Activated gamma-delta T cell treated with Interleukin-2 at 50 U/mL for 16 hours (primary cell): ENCODE measurements around the gene PER3.
A peak's percentile ranks its signal among the peaks of the same experiment; 100 is the strongest.
"Not testable (repeated sequence)": the region's sequence is repeated elsewhere in the genome, so short reads cannot be mapped to it uniquely, and the experiment has no call there.

Experiments used
- DNase-seq: peaks from one replicate; pipeline ENCODE4 v3.0.0-alpha.2; 2020

Gene PER3

GRCh38 chr1:7780976-7781375 is 3.1 kb upstream of the PER3 start:
- no peak for DNase-seq

- no peak for DNase-seq
These were observed 2.6 kb upstream of the PER3 start for GRCh38 chr1:7781501-7781900.

GRCh38 chr1:7781923-7782495 is 2.1 kb upstream of the PER3 start:
- no peak for DNase-seq

- no peak for DNase-seq
These were observed 846 bp upstream of the PER3 start for GRCh38 chr1:7783178-7783711.

- DNase-seq = no peak
These were observed 491 bp downstream of the PER3 start for GRCh38 chr1:7784492-7785071.

- no peak for DNase-seq
These were observed 1.0 kb downstream of the PER3 start for GRCh38 chr1:7785108-7785507.

- no peak for DNase-seq
These were observed 2.7 kb downstream of the PER3 start for GRCh38 chr1:7786795-7787194.

- DNase-seq = no peak
These were observed 5.7 kb downstream of the PER3 start for GRCh38 chr1:7789828-7790227.

- not testable (repeated sequence) for DNase-seq
These were observed 6.9 kb downstream of the PER3 start for GRCh38 chr1:7791027-7791426.

GRCh38 chr1:7795406-7795805 is 11.3 kb downstream of the PER3 start:
- DNase-seq = no peak

GRCh38 chr1:7805460-7805859 is 21.4 kb downstream of the PER3 start:
- DNase-seq = no peak

- no peak for DNase-seq
These were observed 24.3 kb downstream of the PER3 start for GRCh38 chr1:7808253-7808844.

GRCh38 chr1:7809742-7810141 is 25.7 kb downstream of the PER3 start:
- no peak for DNase-seq

GRCh38 chr1:7810395-7810794 is 26.3 kb downstream of the PER3 start:
- no peak for DNase-seq

GRCh38 chr1:7811476-7811875 is 27.4 kb downstream of the PER3 start:
- DNase-seq = no peak

- DNase-seq = no peak
These were observed 29.7 kb downstream of the PER3 start for GRCh38 chr1:7813677-7814373.

- DNase-seq = no peak
These were observed 37.2 kb downstream of the PER3 start for GRCh38 chr1:7821282-7821681.

- DNase-seq = no peak
These were observed 40.6 kb downstream of the PER3 start for GRCh38 chr1:7824701-7825100.

- no peak for DNase-seq
These were observed 42.3 kb downstream of the PER3 start for GRCh38 chr1:7826363-7826762.

GRCh38 chr1:7827126-7827955 is 43.2 kb downstream of the PER3 start:
- peak; percentile 37 for DNase-seq

- DNase-seq = no peak
These were observed 47.4 kb downstream of the PER3 start for GRCh38 chr1:7831458-7831857.

GRCh38 chr1:7833035-7833434 is 48.9 kb downstream of the PER3 start:
- no peak for DNase-seq

GRCh38 chr1:7838714-7839113 is 54.6 kb downstream of the PER3 start:
- no peak for DNase-seq
